Gastroesophageal sphincter (tissue), 4 donors: ENCODE measurements around the gene TMEM181. TPM values are rescaled to one million over a fixed set of nuclear protein-coding genes. Genes with fewer than 3 reads are reported as not detected.

Experiments
- ATAC-seq: fragments of 150-250 bp; one replicate; pipeline ENCODE4 v1.9.1; 2016; ENCODE audit warnings: mild to moderate bottlenecking, moderate library complexity
- H3K27ac ChIP-seq, 4 donors: fragments of 200-600 bp; sonication (generic) in 3 of 4; 1 replicate in 3 of 4; 2 replicates in 1 of 4; pipeline ENCODE4 v1.5.1; 2016 to 2019
- H3K27me3 ChIP-seq: fragments of 200-600 bp; sonication (generic); one replicate; pipeline ENCODE4 v1.5.1; 2019
- H3K36me3 ChIP-seq, 2 donors: fragments of 200-600 bp; sonication (generic); one replicate each; pipeline ENCODE4 v1.5.1; 2019; ENCODE audit warnings: control low read depth in 1 of 2
- H3K4me1 ChIP-seq, 3 donors: fragments of 200-600 bp; sonication (generic); 1 replicate in 2 of 3; 2 replicates in 1 of 3; pipeline ENCODE4 v1.5.1; 2016 to 2019; ENCODE audit warnings: control low read depth in 2 of 3
- H3K4me3 ChIP-seq, 2 donors: fragments of 200-600 bp; sonication (generic); one replicate each; pipeline ENCODE4 v1.5.1; 2019; ENCODE audit warnings: mild to moderate bottlenecking in 1 of 2, moderate library complexity in 1 of 2
- H3K9me3 ChIP-seq, 3 donors: fragments of 200-600 bp; sonication (generic); one replicate each; pipeline ENCODE4 v1.5.1; 2017 to 2019; ENCODE audit warnings: control low read depth in 2 of 3
- EP300 ChIP-seq: sonication (generic); formaldehyde crosslinking; IDR thresholded peaks from one replicate; pipeline ENCODE4 v1.6.1; 2017; ENCODE audit warnings: antibody characterized with exemption, mild to moderate bottlenecking
- POLR2A ChIP-seq, 2 donors: fragments of 450-650 bp; IDR thresholded peaks; one replicate each; pipeline ENCODE4 v1.6.1; 2017; ENCODE audit warnings: antibody characterized with exemption in 2 of 2, mild to moderate bottlenecking in 2 of 2, moderate library complexity in 1 of 2
- POLR2AphosphoS5 ChIP-seq: sonication (generic); formaldehyde crosslinking; IDR thresholded peaks from one replicate; pipeline ENCODE4 v1.6.1; 2017; ENCODE audit warnings: antibody characterized with exemption
- WGBS, 2 donors: methylation state at CpG; one replicate each; pipeline ENCODE4 v1.1.5; 2018; ENCODE audit warnings: low coverage in 1 of 2; 5-methylcytosine and 5-hydroxymethylcytosine counted together
- total RNA-seq, 4 donors: library from RNA; depleted of rRNA; stranded (reverse); fragments of >200 nt; gene quantifications; one replicate each; pipeline ENCODE4 v1.1.0, GENCODE V29; 2016
- TF ChIP-seq, protein P1 (sequence below), 4 experiments: fragments of 200-600 bp in 2 of 4; fragments of 450-650 bp in 2 of 4; sonication (generic) in 1 of 4; IDR thresholded peaks; one replicate each; pipeline ENCODE4 v1.5.1; 2017 to 2019; ENCODE audit warnings: antibody characterized with exemption in 4 of 4, mild to moderate bottlenecking in 2 of 4, moderate library complexity in 2 of 4

TMEM181 gene, protein sequence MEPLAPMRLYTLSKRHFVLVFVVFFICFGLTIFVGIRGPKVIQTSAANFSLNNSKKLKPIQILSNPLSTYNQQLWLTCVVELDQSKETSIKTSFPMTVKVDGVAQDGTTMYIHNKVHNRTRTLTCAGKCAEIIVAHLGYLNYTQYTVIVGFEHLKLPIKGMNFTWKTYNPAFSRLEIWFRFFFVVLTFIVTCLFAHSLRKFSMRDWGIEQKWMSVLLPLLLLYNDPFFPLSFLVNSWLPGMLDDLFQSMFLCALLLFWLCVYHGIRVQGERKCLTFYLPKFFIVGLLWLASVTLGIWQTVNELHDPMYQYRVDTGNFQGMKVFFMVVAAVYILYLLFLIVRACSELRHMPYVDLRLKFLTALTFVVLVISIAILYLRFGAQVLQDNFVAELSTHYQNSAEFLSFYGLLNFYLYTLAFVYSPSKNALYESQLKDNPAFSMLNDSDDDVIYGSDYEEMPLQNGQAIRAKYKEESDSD
- total RNA-seq, result 10 to 100 TPM; 26.8 to 38.3 (median 29.3) TPM

DNA sequence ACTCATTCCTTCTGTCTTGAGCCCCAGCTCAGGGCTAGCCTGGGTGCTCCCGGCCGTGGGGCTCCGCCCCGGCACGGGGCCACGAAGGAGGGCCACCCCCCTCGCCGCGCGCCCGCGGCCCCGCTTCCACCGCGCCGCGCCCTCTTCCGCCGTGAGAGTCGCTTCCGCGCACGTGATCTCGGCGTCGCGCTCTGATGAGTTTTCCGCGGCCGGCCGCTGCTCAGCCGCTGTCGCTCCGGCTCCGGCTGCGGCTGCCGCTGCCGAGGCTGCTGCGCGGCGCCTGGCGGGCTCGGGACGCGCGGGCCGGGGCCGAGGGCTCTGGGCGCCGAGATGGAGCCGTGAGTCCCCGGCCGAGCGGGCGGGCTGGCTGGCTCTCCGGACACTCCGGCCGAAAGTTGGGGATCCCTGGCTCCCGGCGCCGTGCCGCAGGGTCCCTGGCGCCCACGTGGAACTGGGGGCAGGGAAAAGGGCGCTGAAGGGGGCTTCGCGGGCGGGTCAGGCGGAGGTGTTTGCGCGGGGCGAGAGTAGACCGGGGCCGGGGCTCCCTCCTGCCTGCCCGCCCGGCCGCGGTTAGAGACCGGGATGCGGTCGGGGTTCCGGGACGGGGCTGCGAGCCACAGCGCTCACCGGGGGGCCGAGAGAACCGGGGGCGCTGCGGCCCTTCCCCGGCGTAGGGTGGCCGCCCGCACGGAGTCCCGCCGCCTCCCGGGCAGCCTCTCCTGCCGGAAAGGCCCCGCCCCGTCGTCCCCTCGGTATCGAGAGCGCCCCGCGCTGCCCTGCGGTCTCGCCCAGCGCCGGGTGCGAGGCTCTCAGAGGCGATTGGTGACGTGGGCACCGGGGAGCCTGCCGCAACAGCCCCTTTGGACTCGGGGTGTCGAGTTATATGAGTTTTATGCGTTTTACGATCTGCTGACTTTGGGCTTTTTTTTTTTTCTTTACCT is at the start of gene TMEM181:
TSS of gene TMEM181 (plus strand) at position 197 of the 941 bp plus-strand sequence. CDS start at position 331, 134 bp downstream.
- H3K4me1 ChIP-seq, result peaks cover 0 to 28% (median 13%) of the 10 kb centered on the region in 3 donors
- peak within 1 kb of the TSS; percentile 87 to 96 (median 92) for H3K27ac ChIP-seq
- 0% methylated on average over 16 of the region's 120 CpGs; no CpG with 5 or more reads in 1 of the 2 donors for WGBS, 2 donors
- no peaks in the 10 kb centered on the region for H3K9me3 ChIP-seq
- H3K36me3 ChIP-seq, result no peaks in the 10 kb centered on the region
- ATAC-seq, result peak; percentile 95
- H3K27me3 ChIP-seq, result peaks cover 7% of the 10 kb centered on the region
- H3K4me3 ChIP-seq, result peak within 1 kb of the TSS; percentile 94 to 97
- TF ChIP-seq, protein P1, sequence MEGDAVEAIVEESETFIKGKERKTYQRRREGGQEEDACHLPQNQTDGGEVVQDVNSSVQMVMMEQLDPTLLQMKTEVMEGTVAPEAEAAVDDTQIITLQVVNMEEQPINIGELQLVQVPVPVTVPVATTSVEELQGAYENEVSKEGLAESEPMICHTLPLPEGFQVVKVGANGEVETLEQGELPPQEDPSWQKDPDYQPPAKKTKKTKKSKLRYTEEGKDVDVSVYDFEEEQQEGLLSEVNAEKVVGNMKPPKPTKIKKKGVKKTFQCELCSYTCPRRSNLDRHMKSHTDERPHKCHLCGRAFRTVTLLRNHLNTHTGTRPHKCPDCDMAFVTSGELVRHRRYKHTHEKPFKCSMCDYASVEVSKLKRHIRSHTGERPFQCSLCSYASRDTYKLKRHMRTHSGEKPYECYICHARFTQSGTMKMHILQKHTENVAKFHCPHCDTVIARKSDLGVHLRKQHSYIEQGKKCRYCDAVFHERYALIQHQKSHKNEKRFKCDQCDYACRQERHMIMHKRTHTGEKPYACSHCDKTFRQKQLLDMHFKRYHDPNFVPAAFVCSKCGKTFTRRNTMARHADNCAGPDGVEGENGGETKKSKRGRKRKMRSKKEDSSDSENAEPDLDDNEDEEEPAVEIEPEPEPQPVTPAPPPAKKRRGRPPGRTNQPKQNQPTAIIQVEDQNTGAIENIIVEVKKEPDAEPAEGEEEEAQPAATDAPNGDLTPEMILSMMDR (IDR thresholded peaks at IDR 0.05), result peak in 2 of 4 experiments; percentile 14 to 23
- TF ChIP-seq POLR2AphosphoS5, result peak; percentile 77
- peak; percentile 64 to 84 for TF ChIP-seq POLR2A (IDR thresholded peaks at IDR 0.05)
- TF ChIP-seq EP300, result no peak

DNA sequence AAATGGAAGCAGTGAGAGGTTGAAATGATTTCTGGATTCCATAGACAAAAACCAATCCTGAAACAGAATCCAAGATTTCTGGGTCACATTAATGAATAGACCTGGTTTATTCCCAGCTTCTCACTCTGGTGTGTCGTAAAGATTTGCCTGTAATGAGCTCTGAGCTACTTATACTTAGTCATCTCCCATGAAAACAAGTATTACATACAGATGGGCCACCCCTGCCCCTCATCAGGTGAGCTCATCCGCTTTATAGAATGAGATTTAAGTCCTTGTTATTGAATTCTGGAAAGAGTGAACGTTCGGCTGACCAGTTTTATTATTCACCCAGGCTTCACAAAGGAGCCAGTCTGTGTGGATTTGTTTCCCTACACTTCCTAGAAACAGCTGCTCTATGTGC is 47.1 kb upstream of the TMEM181 start:
- H3K9me3 ChIP-seq, result no peaks in the 10 kb centered on the region
- peaks cover 0 to 8% (median 0%) of the 10 kb centered on the region in 3 donors for H3K4me1 ChIP-seq
- WGBS, 2 donors, result 79 to 84% methylated on average over 4 of the region's 4 CpGs
- H3K27me3 ChIP-seq, result peaks cover 24% of the 10 kb centered on the region
- no peak for ATAC-seq
- no peak overlapping the region for H3K27ac ChIP-seq
- TF ChIP-seq POLR2A (IDR thresholded peaks at IDR 0.05), result no peak
- TF ChIP-seq POLR2AphosphoS5, result no peak
- TF ChIP-seq, protein P1 (IDR thresholded peaks at IDR 0.05), result no peak
- TF ChIP-seq EP300, result no peak
- peaks cover 0 to 13% of the 10 kb centered on the region in 2 donors for H3K36me3 ChIP-seq
- no peak overlapping the region for H3K4me3 ChIP-seq

DNA sequence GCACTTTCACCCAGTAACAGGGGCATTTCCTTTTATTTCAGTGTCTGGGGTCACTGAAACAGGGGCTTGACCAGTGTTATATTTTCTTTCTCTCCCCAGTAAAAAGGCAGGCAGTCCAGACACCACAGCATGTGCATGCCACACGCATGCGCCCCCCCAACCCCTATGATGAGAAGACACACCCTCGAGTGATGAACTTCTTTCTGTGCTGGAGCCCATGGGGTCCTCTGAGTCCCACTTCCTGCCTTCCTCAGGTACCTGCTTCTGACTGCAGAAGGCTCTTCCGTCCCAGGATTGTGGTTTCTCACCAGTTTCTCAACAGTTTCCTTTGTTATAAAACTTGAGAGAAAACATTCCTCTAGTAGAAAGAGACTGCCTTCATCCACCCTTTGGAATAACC is 45.7 kb upstream of the TMEM181 start:
- ATAC-seq, result no peak
- WGBS, 2 donors, result 67 to 84% methylated on average over 3 to 4 of the region's 4 CpGs
- TF ChIP-seq POLR2A (IDR thresholded peaks at IDR 0.05), result no peak
- no peak for TF ChIP-seq POLR2AphosphoS5
- TF ChIP-seq, protein P1 (IDR thresholded peaks at IDR 0.05), result no peak
- no peak for TF ChIP-seq EP300
- no peaks in the 10 kb centered on the region for H3K9me3 ChIP-seq
- no peak overlapping the region for H3K4me3 ChIP-seq
- no peak overlapping the region for H3K27ac ChIP-seq
- peaks cover 0 to 18% (median 2%) of the 10 kb centered on the region in 3 donors for H3K4me1 ChIP-seq
- H3K36me3 ChIP-seq, result peaks cover 0 to 10% of the 10 kb centered on the region in 2 donors
- H3K27me3 ChIP-seq, result peaks cover 34% of the 10 kb centered on the region

DNA sequence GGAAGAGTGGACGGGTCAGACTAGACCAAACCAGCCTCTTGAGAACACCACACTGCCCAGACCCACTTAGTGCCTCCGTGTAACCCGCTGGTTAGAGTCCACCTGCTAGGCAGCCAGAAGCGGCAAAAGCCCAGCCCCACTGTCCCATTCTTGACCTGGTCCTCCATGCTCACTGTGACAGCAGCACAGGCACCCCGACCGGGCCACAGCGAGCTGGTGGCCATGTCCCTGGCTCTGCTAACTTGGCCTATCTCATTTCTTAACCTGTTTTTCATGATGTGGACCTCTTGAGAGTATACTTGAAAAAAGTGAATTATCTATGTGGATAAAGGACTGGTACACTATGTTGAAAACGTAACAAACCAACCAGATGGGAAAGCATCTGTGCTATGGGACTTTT is 44.9 kb upstream of the TMEM181 start:
- peaks cover 0 to 10% of the 10 kb centered on the region in 2 donors for H3K36me3 ChIP-seq
- H3K27ac ChIP-seq, result no peak overlapping the region
- peaks cover 42% of the 10 kb centered on the region for H3K27me3 ChIP-seq
- TF ChIP-seq POLR2A (IDR thresholded peaks at IDR 0.05) (no peak), POLR2AphosphoS5 (no peak), EP300 (no peak)
- TF ChIP-seq, protein P1 (IDR thresholded peaks at IDR 0.05), result no peak
- no peak for ATAC-seq
- no peaks in the 10 kb centered on the region for H3K9me3 ChIP-seq
- peaks cover 0 to 18% (median 2%) of the 10 kb centered on the region in 3 donors for H3K4me1 ChIP-seq
- no peak overlapping the region for H3K4me3 ChIP-seq
- WGBS, 2 donors, result 78 to 88% methylated on average over 1 to 4 of the region's 8 CpGs
